Endothelial cell of umbilical vein (primary cell): Measurements from ENCODE around the gene GNAQ. TPM values are rescaled to one million over a fixed set of nuclear protein-coding genes. Genes with fewer than 3 reads are reported as not detected.
A peak's percentile ranks its signal among the peaks of the same experiment; 100 is the strongest.

ENCODE experiments used
- BruUV-seq: library from RNA; stranded (reverse); fragments of 400-500 nt; replicated peaks from 2 replicates; lab custom pipeline; 2021; lab: Mats Ljungman, UMichigan
- CTCF ChIA-PET: fragments of 300-600, 350-600 bp; sonication (Branson Sonifier 250); formaldehyde crosslinking; loops from one replicate; lab custom pipeline; 2021; ENCODE audit warnings: antibody characterized with exemption, inconsistent platforms; lab: Charles Lee
- POLR2A ChIA-PET: fragments of 300-600, 350-600 bp; sonication (Branson Sonifier 250); formaldehyde crosslinking; loops from one replicate; lab custom pipeline; 2021; ENCODE audit warnings: antibody characterized with exemption, inconsistent platforms; lab: Charles Lee
- DNase-seq: peaks from one replicate; pipeline ENCODE4 v3.0.0-alpha.2; 2011; ENCODE audit warnings: low read depth, low spot score
- FAIRE-seq: peaks from 2 replicates; lab custom pipeline; 2011; peaks lifted over from hg19 to GRCh38; lab: Jason Lieb, UNC
- H2AFZ ChIP-seq: 2 replicates; pipeline ENCODE4 v1.6.0; 2012; ENCODE audit warnings: low read depth, low read length, control low read depth, inconsistent platforms
- H3K27ac ChIP-seq: 2 replicates; pipeline ENCODE4 v1.5.1; 2011; ENCODE audit warnings: low read depth, mild to moderate bottlenecking, control low read depth, low read length, moderate library complexity; ENCODE audit not compliant: insufficient read depth
- H3K27me3 ChIP-seq, 2 experiments: 2 replicates each; pipeline versions ENCODE4 v1.6.0 to v1.6.1; 2011; ENCODE audit warnings: low read length in 2 of 2, mixed read lengths in 1 of 2; ENCODE audit not compliant: control insufficient read depth in 2 of 2, insufficient read depth in 2 of 2
- H3K36me3 ChIP-seq, 2 experiments: 2 replicates in 1 of 2; 3 replicates in 1 of 2; pipeline ENCODE4 v1.5.1; 2011; ENCODE audit warnings: low read length in 2 of 2, mild to moderate bottlenecking in 1 of 2, moderate library complexity in 1 of 2; ENCODE audit not compliant: control insufficient read depth in 2 of 2, insufficient read depth in 2 of 2; ENCODE audit errors: extremely low read depth in 1 of 2
- H3K4me1 ChIP-seq: 3 replicates; pipeline ENCODE4 v1.5.1; 2011; ENCODE audit warnings: mild to moderate bottlenecking, low read length; ENCODE audit not compliant: control insufficient read depth, insufficient read depth; ENCODE audit errors: extremely low read depth
- H3K4me2 ChIP-seq: 2 replicates; pipeline ENCODE4 v1.6.1; 2011; ENCODE audit warnings: low read length, control low read depth, mixed read lengths; ENCODE audit not compliant: insufficient read depth
- H3K4me3 ChIP-seq, 3 experiments: fragments of 200-600 bp in 1 of 3; sonication (generic), shearing (Covaris generic) in 1 of 3; replicated peaks in 1 of 3; 2 replicates each; pipeline ENCODE4 v1.5.1; 2011 to 2016; ENCODE audit warnings: control low read depth in 3 of 3, low read length in 3 of 3, mild to moderate bottlenecking in 2 of 3, inconsistent platforms in 1 of 3, low read depth in 1 of 3, moderate library complexity in 1 of 3; ENCODE audit not compliant: insufficient read depth in 1 of 3
- H3K79me2 ChIP-seq: 2 replicates; pipeline ENCODE4 v1.6.0; 2012; ENCODE audit warnings: low read length, inconsistent platforms; ENCODE audit not compliant: control insufficient read depth, insufficient read depth
- H3K9ac ChIP-seq: replicated peaks from 2 replicates; pipeline ENCODE3; 2011; ENCODE audit warnings: low read length, control low read depth; ENCODE audit not compliant: insufficient read depth; ENCODE audit errors: extremely low read depth
- H3K9me1 ChIP-seq: replicated peaks from 3 replicates; pipeline ENCODE4 v1.6.0; 2011; ENCODE audit warnings: mild to moderate bottlenecking, low read length; ENCODE audit not compliant: control insufficient read depth, insufficient read depth; ENCODE audit errors: extremely low read depth
- H3K9me3 ChIP-seq: replicated peaks from 2 replicates; pipeline ENCODE4 v1.5.1; 2012; ENCODE audit warnings: low read length, inconsistent platforms; ENCODE audit not compliant: control insufficient read depth, insufficient read depth
- H4K20me1 ChIP-seq: replicated peaks from 2 replicates; pipeline ENCODE3; 2011; ENCODE audit warnings: mild to moderate bottlenecking, low read length; ENCODE audit not compliant: control insufficient read depth, insufficient read depth; ENCODE audit errors: extremely low read depth
- FOS ChIP-seq: IDR thresholded peaks from 2 replicates; pipeline ENCODE4 v1.6.1; 2011; ENCODE audit warnings: mild to moderate bottlenecking, low read length, moderate library complexity, borderline replicate concordance; ENCODE audit not compliant: insufficient read depth
- JUN ChIP-seq: IDR thresholded peaks from 2 replicates; pipeline ENCODE4 v1.6.1; 2011; ENCODE audit warnings: borderline replicate concordance, low read depth; ENCODE audit not compliant: insufficient read length, insufficient read depth
- POLR2A ChIP-seq: IDR thresholded peaks from 2 replicates; pipeline ENCODE4 v1.6.1; 2012; ENCODE audit warnings: low read depth, mild to moderate bottlenecking, control low read depth, low read length
- dilution Hi-C: fragments of 300-500 bp; cut with MboI; formaldehyde crosslinking; loops from one replicate; pipeline ENCODE4 v1.15.0; 2019; ENCODE audit warnings: low sequenced_read_pairs; ENCODE audit not compliant: extremely low pct_ligation_motif_present
- intact Hi-C: fragments of 100-400 bp; cut with micrococcal nuclease; formaldehyde crosslinking; loops from one replicate; pipeline ENCODE4 v1.10.0; 2022
- polyA plus RNA-seq, 4 experiments: library from polyadenylated mRNA; depleted of rRNA in 3 of 4; stranded (reverse) in 3 of 4; unstranded in 1 of 4; fragments of >200 nt; gene quantifications; 2 replicates each; pipeline versions ENCODE4 v1.2.1 to v1.2.3, GENCODE V29; 2011 to 2012; ENCODE audit warnings: missing spikeins in 1 of 4
- total RNA-seq: library from RNA; stranded (reverse); gene quantifications from 2 replicates; pipeline ENCODE4 v1.2.3, GENCODE V29; 2021
- TF ChIP-seq, protein P1 (sequence below), 2 donors: IDR thresholded peaks; 1 replicate in 1 of 2; 2 replicates in 1 of 2; pipeline ENCODE4 v1.5.1; 2011; ENCODE audit warnings: low read length in 2 of 2, mild to moderate bottlenecking in 2 of 2, moderate library complexity in 2 of 2, control low read depth in 1 of 2, inconsistent platforms in 1 of 2, low read depth in 1 of 2; ENCODE audit not compliant: insufficient read depth in 1 of 2; ENCODE audit errors: extremely low read depth in 1 of 2
- TF ChIP-seq, protein P2 (sequence below): IDR thresholded peaks from 2 replicates; pipeline ENCODE4 v1.6.1; 2011; ENCODE audit not compliant: insufficient read depth, insufficient read length

GNAQ gene
- total and polyA plus RNA-seq, 2 donors (not counting 3 experiments of a cell fraction or from before 2014, with no cell fraction given), result 26.1 to 67.3 TPM

DNA sequence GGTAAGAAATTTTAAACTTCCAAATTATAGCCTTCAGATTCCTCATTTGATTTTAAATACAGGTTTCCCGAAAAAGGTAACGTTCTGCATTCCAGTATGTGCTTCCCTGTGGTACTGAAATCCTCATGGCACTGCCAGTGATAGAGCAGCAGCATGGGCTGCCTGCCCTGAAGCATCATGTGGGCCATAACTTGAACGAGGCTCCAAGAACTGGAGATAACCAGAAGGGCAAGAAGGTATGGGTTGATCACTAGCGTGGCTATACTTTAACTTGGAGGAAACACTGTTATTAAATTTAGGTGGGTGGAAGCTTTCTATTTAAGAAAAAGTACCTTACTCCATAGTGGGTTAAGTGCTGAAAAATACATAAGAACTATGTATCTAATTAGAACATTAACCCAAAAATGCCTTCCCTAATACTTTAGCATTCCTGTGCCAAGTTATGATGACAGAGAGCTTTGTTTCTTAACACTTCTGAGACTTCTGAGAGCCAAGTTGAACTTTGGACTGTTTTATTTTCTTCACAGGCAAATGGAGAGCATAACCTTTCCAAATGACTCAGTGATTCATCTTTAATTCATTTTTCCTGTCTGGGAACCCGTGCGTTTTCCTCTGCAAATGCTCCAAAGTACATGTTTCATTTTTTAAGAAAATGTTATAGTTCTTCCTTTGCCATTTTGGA lies 192.0 kb downstream of the GNAQ start:
- Histone ChIP-seq H3K4me3 (peak overlapping the region in 1 of 3 experiments; percentile 13), H3K9me3 (no peaks in the 10 kb centered on the region), H2AFZ (no peak overlapping the region), H3K4me2 (peak overlapping the region; percentile 94), H3K4me1 (peaks cover 50% of the 10 kb centered on the region), H3K9me1 (no peaks in the 10 kb centered on the region), H3K27me3 (no peaks in the 10 kb centered on the region), H4K20me1 (no peaks in the 10 kb centered on the region), H3K36me3 (no peaks in the 10 kb centered on the region), H3K79me2 (peaks cover 20% of the 10 kb centered on the region), H3K27ac (peak overlapping the region; percentile 59), H3K9ac (peak overlapping the region; percentile 14)
- ChIA-PET POLR2A (no interaction called here), CTCF (interaction anchor here (0.7 to 3.7 kb wide), 11 partner anchors 10 to 383 kb away, joined by 3 to 48 read pairs (median 4); no protein-coding TSS in a partner anchor)
- intact Hi-C loops (loop anchor here (2.0 to 10.0 kb wide), 2 partner anchors 19 to 405 kb away; no protein-coding TSS in a partner anchor), dilution Hi-C loops (no loop called here)
- TF ChIP-seq, protein P1, sequence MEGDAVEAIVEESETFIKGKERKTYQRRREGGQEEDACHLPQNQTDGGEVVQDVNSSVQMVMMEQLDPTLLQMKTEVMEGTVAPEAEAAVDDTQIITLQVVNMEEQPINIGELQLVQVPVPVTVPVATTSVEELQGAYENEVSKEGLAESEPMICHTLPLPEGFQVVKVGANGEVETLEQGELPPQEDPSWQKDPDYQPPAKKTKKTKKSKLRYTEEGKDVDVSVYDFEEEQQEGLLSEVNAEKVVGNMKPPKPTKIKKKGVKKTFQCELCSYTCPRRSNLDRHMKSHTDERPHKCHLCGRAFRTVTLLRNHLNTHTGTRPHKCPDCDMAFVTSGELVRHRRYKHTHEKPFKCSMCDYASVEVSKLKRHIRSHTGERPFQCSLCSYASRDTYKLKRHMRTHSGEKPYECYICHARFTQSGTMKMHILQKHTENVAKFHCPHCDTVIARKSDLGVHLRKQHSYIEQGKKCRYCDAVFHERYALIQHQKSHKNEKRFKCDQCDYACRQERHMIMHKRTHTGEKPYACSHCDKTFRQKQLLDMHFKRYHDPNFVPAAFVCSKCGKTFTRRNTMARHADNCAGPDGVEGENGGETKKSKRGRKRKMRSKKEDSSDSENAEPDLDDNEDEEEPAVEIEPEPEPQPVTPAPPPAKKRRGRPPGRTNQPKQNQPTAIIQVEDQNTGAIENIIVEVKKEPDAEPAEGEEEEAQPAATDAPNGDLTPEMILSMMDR (IDR thresholded peaks at IDR 0.05; ENCODE audit: extremely low read depth in 1 of 2, insufficient read depth in 1 of 2, low read depth in 1 of 2, low read length in 2 of 2), result no peak
- TF ChIP-seq FOS (peak; percentile 84), JUN (peak; percentile 40), POLR2A (peak; percentile 18)
- TF ChIP-seq, protein P2, sequence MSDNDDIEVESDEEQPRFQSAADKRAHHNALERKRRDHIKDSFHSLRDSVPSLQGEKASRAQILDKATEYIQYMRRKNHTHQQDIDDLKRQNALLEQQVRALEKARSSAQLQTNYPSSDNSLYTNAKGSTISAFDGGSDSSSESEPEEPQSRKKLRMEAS, result no peak
- no TSS peak for BruUV-seq
- FAIRE-seq (peak; percentile 91), DNase-seq (peak; percentile 89)
